GM12874 (cell line): ENCODE results near the gene IRF5.

Experiments
- CTCF ChIP-seq: IDR thresholded peaks from 2 replicates; pipeline ENCODE4 v1.5.1; 2011; ENCODE audit warnings: low read depth, mild to moderate bottlenecking, control low read depth, low read length, moderate library complexity; ENCODE audit not compliant: insufficient read depth

IRF5 gene

DNA sequence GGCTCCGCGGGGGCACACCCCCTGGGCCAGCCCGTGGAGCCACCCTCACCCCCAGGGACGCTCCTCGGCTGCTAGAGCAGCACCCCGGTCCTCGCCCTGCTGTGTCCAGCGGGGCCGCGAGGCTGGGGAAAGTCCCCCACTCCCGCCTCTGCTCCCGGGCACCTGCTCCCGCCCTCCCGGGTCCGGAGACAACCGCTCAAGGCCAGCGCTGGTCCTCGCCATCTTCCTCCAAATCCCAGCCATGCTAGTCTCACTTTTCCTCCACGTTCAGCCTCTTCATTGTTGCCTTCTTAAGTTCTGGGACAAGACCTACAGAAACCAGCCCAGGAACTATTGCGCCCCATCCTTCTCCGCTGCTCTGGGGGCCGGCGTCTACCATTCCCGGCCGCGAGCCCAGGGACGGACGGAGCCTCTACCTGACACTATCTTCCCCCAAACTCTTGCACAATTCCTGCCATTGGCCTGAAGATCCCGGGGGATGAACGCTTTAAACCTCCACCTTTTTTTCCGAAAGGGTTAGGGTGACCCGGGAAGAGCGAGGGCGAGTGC lies 22.4 kb upstream of the IRF5 start:
- no peak for TF ChIP-seq CTCF

GRCh38 chr7:128915841-128916642 lies 21.7 kb upstream of the IRF5 start:
- TF ChIP-seq CTCF, result no peak

DNA sequence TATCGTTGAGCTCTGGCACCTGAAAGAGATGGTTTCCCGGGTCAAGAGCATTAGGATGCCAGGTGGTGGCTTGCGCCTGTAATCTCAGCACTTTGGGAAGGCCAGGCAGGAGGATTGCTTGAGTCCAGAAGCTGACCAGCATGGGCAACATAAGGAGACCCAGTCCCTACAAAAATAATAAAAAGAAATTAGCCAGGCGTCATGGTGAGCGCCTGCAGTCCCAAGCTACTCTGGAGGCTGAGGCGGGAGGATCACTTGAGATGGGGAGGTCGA lies 21.1 kb upstream of the IRF5 start:
- no peak for TF ChIP-seq CTCF

DNA sequence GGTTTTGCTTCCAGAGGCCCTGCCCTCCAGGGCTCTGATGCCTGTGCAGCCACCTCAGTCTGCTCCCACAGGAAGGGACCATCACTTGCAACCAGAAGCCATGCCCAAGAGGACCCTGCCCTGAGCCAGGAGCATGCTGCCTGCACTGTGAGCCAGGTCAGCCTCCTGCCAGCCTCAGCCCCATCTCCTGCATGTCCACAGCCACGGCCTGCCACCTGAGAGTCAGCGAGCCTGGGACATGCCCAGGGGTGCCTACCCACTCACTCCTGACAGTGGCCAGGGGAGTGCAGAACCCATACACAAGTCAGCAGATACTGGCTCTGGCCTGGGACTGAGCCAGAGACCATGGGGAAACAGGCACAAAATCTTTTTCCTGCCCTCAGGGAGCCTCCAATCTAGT lies 20.6 kb upstream of the IRF5 start:
- TF ChIP-seq CTCF, result no peak

- TF ChIP-seq CTCF, result no peak
Observed at GRCh38 chr7:128918016-128918665, 19.6 kb upstream of the IRF5 start.

DNA sequence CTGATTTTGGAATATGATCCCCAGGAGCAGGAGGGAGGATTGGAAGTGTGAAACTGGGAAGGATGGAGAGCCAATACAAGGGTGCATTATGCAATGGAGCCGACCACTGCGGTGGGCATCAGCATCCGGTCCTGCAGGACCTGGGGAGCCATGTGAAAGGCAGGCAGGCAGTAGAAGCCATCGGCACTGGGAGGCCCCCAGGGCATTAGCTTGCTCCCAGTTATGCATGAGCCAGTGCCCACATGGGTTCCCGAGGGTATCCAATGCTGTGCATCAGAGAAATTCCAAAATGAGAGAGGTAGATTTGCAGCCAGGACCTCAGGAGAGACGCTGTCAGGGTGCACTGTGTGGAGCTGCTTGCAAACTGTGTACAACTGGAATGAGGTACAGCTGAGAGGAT lies 18.5 kb upstream of the IRF5 start:
- no peak for TF ChIP-seq CTCF

DNA sequence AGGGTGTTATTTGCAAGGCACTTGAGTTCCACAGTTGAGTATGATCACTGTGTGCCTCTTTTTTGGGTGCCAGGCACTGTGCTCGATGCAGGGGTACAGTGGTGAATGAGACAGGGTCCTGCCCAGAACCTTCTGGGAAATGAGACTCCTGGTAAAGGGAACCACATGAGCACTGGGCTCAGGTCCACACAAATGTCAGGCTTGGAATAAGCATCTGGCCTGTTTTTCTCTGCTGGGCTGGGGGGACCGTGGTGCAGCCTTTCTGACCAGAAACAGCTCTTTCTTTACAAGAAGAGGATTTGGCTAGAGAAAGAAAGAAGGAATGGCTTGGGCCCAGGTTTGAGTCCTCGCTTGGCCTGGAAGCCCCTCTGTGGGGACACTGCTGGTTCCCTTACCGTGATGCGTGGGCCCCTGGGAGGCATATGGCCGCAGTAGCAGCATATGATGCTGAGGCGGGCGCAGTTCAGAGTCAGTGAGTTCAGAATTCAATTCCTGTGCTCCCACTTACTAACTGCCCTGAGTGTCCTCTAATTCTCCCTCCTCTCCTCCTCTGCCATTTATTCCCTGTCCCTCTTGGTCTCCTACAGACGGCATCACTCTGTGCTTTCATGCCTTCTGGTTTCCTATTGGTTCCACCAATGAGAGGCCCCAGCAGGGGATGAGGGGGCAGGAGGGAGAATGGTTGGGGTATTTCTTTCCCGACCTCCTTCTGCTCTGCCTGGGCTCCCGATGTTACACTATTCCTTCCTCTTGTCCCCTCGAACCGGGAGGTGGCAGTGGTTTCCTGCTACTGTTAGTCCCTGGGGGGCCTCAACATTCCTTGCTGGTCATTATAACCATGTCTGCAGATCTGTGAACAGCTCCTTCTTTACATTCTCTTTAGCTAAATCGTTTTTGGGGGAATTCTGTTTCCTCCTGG lies 17.6 kb upstream of the IRF5 start:
- TF ChIP-seq CTCF, result no peak
